Fibroblast of lung (primary cell): ENCODE measurements around the gene OTOG. TPM values are rescaled to one million over a fixed set of nuclear protein-coding genes. Genes with fewer than 3 reads are reported as not detected.

ENCODE experiments used
- DNase-seq, 2 donors: peaks; one replicate each; pipeline versions ENCODE4 v3.0.0 to v3.0.0-alpha.2; 2010; ENCODE audit warnings: low read depth in 2 of 2
- H2AFZ ChIP-seq: 2 replicates; pipeline ENCODE4 v1.5.1; 2012; ENCODE audit warnings: low read length, control low read depth, inconsistent platforms
- H3K27ac ChIP-seq: 2 replicates; pipeline ENCODE4 v1.5.1; 2011; ENCODE audit warnings: low read length, control low read depth; ENCODE audit not compliant: insufficient read depth
- H3K27me3 ChIP-seq: 2 replicates; pipeline ENCODE4 v1.5.1; 2011; ENCODE audit warnings: mild to moderate bottlenecking, low read length; ENCODE audit not compliant: control insufficient read depth, insufficient read depth
- H3K36me3 ChIP-seq: 2 replicates; pipeline ENCODE4 v1.5.1; 2011; ENCODE audit warnings: low read length; ENCODE audit not compliant: control insufficient read depth, insufficient read depth
- H3K4me1 ChIP-seq: 2 replicates; pipeline ENCODE4 v1.5.1; 2011; ENCODE audit warnings: low read length; ENCODE audit not compliant: control insufficient read depth, insufficient read depth; ENCODE audit errors: extremely low read depth
- H3K4me2 ChIP-seq: 2 replicates; pipeline ENCODE4 v1.5.1; 2011; ENCODE audit warnings: low read length, control low read depth; ENCODE audit not compliant: insufficient read depth; ENCODE audit errors: extremely low read depth
- H3K4me3 ChIP-seq, 4 experiments: fragments of 200-600 bp in 1 of 4; sonication (generic) in 1 of 4; replicated peaks in 1 of 4; 2 replicates each; pipeline ENCODE4 v1.5.1; 2011 to 2016; ENCODE audit warnings: low read length in 4 of 4, low read depth in 3 of 4, mild to moderate bottlenecking in 3 of 4, control low read depth in 2 of 4, inconsistent platforms in 1 of 4, mixed read lengths in 1 of 4; ENCODE audit not compliant: insufficient read depth in 1 of 4; ENCODE audit errors: control extremely low read depth in 1 of 4
- H3K79me2 ChIP-seq: 2 replicates; pipeline ENCODE4 v1.5.1; 2012; ENCODE audit warnings: mild to moderate bottlenecking, low read length, inconsistent platforms; ENCODE audit not compliant: control insufficient read depth, insufficient read depth
- H3K9ac ChIP-seq: 2 replicates; pipeline ENCODE4 v1.5.1; 2011; ENCODE audit warnings: mild to moderate bottlenecking, low read length, control low read depth; ENCODE audit not compliant: insufficient read depth
- H3K9me3 ChIP-seq: 2 replicates; pipeline ENCODE4 v1.5.1; 2012; ENCODE audit warnings: low read depth, low read length; ENCODE audit not compliant: control insufficient read depth, insufficient read depth
- H4K20me1 ChIP-seq: 2 replicates; pipeline ENCODE4 v1.5.1; 2011; ENCODE audit warnings: low read length; ENCODE audit not compliant: control insufficient read depth, insufficient read depth; ENCODE audit errors: extremely low read depth
- EZH2 ChIP-seq: IDR thresholded peaks from 2 replicates; pipeline ENCODE4 v1.5.1; 2012; ENCODE audit warnings: low read length, control low read depth, mild to moderate bottlenecking; ENCODE audit errors: missing control alignments
- polyA plus RNA-seq, 2 donors: library from polyadenylated mRNA; depleted of rRNA in 1 of 2; stranded (reverse) in 1 of 2; unstranded in 1 of 2; fragments of >200 nt; gene quantifications; 2 replicates each; pipeline ENCODE4 v1.2.1, GENCODE V29; 2011 to 2012; ENCODE audit warnings: missing spikeins in 1 of 2
- total RNA-seq: library from RNA; depleted of rRNA; stranded (reverse); fragments of >200 nt; gene quantifications from 2 replicates; pipeline ENCODE4 v1.2.1, GENCODE V29; 2014
- TF ChIP-seq, protein P1 (sequence below), 2 donors: IDR thresholded peaks in 1 of 2; conservative IDR thresholded peaks in 1 of 2; 1 replicate in 1 of 2; 2 replicates in 1 of 2; pipeline ENCODE4 v1.5.1; 2011 to 2012; ENCODE audit warnings: low read length in 2 of 2, control low read depth in 1 of 2, inconsistent platforms in 1 of 2, low read depth in 1 of 2, mild to moderate bottlenecking in 1 of 2

Gene OTOG
- total and polyA plus RNA-seq, 2 donors (not counting 1 experiment from before 2014, with no cell fraction given) = not detected

DNA sequence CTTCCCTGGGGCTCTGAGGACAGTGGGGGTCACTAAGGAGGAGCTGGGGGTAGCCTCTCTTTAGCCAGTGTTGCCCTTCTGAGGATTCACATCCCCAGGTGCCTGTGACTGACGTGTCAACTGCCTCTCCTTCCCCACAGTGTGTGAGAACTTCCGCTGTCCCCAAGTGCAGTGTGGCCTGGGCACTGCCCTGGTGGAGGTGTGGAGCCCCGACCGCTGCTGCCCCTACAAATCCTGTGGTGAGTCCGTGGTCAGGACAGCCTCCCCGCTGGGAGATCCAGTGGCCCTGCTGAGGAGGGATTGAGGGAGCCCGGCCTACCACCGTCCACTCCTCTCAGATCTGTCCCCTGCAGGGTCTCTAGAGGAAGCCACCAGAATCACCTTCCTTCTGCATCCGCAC, 91.3 kb downstream of the OTOG start:
- Histone ChIP-seq H3K27ac (no peak overlapping the region), H3K27me3 (peaks cover 2% of the 10 kb centered on the region)
- TF ChIP-seq, protein P1, sequence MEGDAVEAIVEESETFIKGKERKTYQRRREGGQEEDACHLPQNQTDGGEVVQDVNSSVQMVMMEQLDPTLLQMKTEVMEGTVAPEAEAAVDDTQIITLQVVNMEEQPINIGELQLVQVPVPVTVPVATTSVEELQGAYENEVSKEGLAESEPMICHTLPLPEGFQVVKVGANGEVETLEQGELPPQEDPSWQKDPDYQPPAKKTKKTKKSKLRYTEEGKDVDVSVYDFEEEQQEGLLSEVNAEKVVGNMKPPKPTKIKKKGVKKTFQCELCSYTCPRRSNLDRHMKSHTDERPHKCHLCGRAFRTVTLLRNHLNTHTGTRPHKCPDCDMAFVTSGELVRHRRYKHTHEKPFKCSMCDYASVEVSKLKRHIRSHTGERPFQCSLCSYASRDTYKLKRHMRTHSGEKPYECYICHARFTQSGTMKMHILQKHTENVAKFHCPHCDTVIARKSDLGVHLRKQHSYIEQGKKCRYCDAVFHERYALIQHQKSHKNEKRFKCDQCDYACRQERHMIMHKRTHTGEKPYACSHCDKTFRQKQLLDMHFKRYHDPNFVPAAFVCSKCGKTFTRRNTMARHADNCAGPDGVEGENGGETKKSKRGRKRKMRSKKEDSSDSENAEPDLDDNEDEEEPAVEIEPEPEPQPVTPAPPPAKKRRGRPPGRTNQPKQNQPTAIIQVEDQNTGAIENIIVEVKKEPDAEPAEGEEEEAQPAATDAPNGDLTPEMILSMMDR (conservative IDR thresholded peaks at IDR 0.05 in 1 of 2, IDR thresholded peaks at IDR 0.05 in 1 of 2; ENCODE audit: low read depth in 1 of 2, low read length in 2 of 2) = no peak
- TF ChIP-seq EZH2 = no peak

DNA sequence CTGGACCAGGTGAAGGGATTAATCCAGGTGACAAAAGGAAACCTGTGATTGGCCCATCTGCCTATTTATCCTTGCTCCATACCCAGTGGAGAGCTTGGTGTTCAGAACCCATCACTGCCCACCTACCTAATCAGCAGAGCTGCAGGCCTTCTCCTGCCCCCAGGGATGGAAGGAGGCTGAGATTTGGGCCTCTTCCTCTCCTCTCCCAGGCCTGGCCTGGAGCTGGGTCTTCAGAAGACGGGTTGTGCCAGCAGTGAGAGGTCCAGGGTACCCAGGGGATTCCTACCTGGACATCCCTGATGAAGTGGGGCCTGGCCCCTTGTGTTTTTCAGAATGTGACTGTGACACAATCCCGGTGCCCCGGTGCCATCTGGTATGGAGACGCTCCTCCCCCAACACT, 92.0 kb downstream of the OTOG start:
- H3K36me3 ChIP-seq = no peaks in the 10 kb centered on the region
- H3K27me3 ChIP-seq = peaks cover 2% of the 10 kb centered on the region
- no peak overlapping the region for H3K4me2 ChIP-seq
- H3K27ac ChIP-seq = no peak overlapping the region
- no peak overlapping the region for H3K9ac ChIP-seq
- no peak overlapping the region for H3K4me3 ChIP-seq
- TF ChIP-seq, protein P1 (conservative IDR thresholded peaks at IDR 0.05 in 1 of 2, IDR thresholded peaks at IDR 0.05 in 1 of 2; ENCODE audit: low read depth in 1 of 2, low read length in 2 of 2) = no peak
- no peak for TF ChIP-seq EZH2
- H4K20me1 ChIP-seq = no peaks in the 10 kb centered on the region
- no peak for DNase-seq
- H3K79me2 ChIP-seq = no peaks in the 10 kb centered on the region
- H3K9me3 ChIP-seq = no peaks in the 10 kb centered on the region
- H2AFZ ChIP-seq = no peak overlapping the region
- no peaks in the 10 kb centered on the region for H3K4me1 ChIP-seq

More for the DNA sequence above, 91.3 kb downstream of the OTOG start:
- Histone ChIP-seq H3K4me2 (no peak overlapping the region), H3K9ac (no peak overlapping the region), H4K20me1 (no peaks in the 10 kb centered on the region), H3K4me3 (no peak overlapping the region), H3K4me1 (no peaks in the 10 kb centered on the region), H3K36me3 (no peaks in the 10 kb centered on the region), H3K9me3 (no peaks in the 10 kb centered on the region), H2AFZ (no peak overlapping the region), H3K79me2 (no peaks in the 10 kb centered on the region)
- no peak for DNase-seq

DNA sequence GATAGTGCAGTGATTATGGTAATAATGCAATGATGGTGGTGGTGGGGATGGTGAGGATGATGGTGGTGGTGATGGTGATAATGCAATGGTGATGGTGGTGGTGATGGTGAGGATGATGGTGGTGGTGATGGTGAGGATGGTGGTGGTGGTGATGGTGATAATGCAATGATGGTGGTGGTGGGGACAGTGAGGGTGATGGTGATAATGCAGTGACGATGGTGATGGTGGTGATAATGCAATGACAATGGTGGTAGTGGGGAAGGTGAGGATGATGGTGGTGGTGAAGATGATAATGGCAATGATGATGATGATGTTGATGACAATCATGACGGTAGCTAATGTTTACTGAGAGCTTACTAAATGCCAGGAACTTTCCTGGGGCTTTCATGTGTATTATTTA, 92.7 kb downstream of the OTOG start:
- Histone ChIP-seq H3K79me2 (no peaks in the 10 kb centered on the region), H3K9me3 (no peaks in the 10 kb centered on the region), H2AFZ (no peak overlapping the region), H3K4me3 (no peak overlapping the region), H3K36me3 (no peaks in the 10 kb centered on the region), H3K9ac (no peak overlapping the region), H3K4me2 (no peak overlapping the region), H3K27ac (no peak overlapping the region), H3K27me3 (peaks cover 2% of the 10 kb centered on the region), H4K20me1 (no peaks in the 10 kb centered on the region), H3K4me1 (no peaks in the 10 kb centered on the region)
- no peak for TF ChIP-seq EZH2
- TF ChIP-seq, protein P1 (conservative IDR thresholded peaks at IDR 0.05 in 1 of 2, IDR thresholded peaks at IDR 0.05 in 1 of 2; ENCODE audit: low read depth in 1 of 2, low read length in 2 of 2) = no peak
- DNase-seq = no peak
